ENCODE measurements around the gene BRDT. TPM values are rescaled to one million over a fixed set of nuclear protein-coding genes. Genes with fewer than 3 reads are reported as not detected.

Gene BRDT
- total RNA-seq, 1 donor from 2014 or later: not detected

Other genes starting within 250 kb of the BRDT start
- 102 TPM for gene TGFBR3, start 63.2 kb upstream of the BRDT start, total RNA-seq
- gene EPHX4, start 80.6 kb downstream of the BRDT start, total RNA-seq: 0.26 TPM
- gene SETSIP, start 126.0 kb downstream of the BRDT start, total RNA-seq: not detected
- 6.6 TPM for gene BTBD8, start 130.9 kb downstream of the BRDT start, total RNA-seq